Heart left ventricle (tissue), 16 donors: ENCODE results near the gene AXIN1. TPM values are rescaled to one million over a fixed set of nuclear protein-coding genes. Genes with fewer than 3 reads are reported as not detected.
A peak's percentile ranks its signal among the peaks of the same experiment; 100 is the strongest.

Source experiments
- ATAC-seq, 4 donors: fragments of 200-7000 bp; cut with Tn5 transposase; one replicate each; pipeline ENCODE4 v1.9.1; 2020 to 2022; ENCODE audit warnings: moderate library complexity in 4 of 4, mild to moderate bottlenecking in 3 of 4, moderate number of reproducible peaks in 1 of 4
- DNase-seq, 5 donors: peaks; one replicate each; pipeline ENCODE4 v3.0.0-alpha.2; 2020
- H3K27ac ChIP-seq, 12 donors: fragments of 200-600 bp; sonication (generic) in 4 of 12; one replicate each; pipeline versions ENCODE4 v1.5.0 to v1.8.0; 2016 to 2022; ENCODE audit warnings: mild to moderate bottlenecking in 2 of 12
- H3K27me3 ChIP-seq, 9 donors: fragments of 200-600 bp; sonication (generic) in 2 of 9; one replicate each; pipeline versions ENCODE4 v1.5.1 to v1.8.0; 2016 to 2022; ENCODE audit warnings: mild to moderate bottlenecking in 3 of 9
- H3K36me3 ChIP-seq, 9 donors: fragments of 200-600 bp; sonication (generic) in 2 of 9; one replicate each; pipeline versions ENCODE4 v1.5.0 to v1.8.0; 2018 to 2022; ENCODE audit warnings: mild to moderate bottlenecking in 2 of 9
- H3K4me1 ChIP-seq, 12 donors: fragments of 200-600 bp; sonication (generic) in 4 of 12; one replicate each; pipeline versions ENCODE4 v1.5.0 to v1.8.0; 2016 to 2022; ENCODE audit warnings: mild to moderate bottlenecking in 3 of 12
- H3K4me3 ChIP-seq, 12 donors: fragments of 200-600 bp; sonication (generic) in 4 of 12; one replicate each; pipeline versions ENCODE4 v1.5.0 to v1.8.0; 2017 to 2022; ENCODE audit warnings: mild to moderate bottlenecking in 9 of 12, moderate library complexity in 4 of 12
- H3K9me3 ChIP-seq, 12 donors: fragments of 200-600 bp; sonication (generic) in 4 of 12; one replicate each; pipeline versions ENCODE4 v1.5.0 to v1.8.0; 2016 to 2022; ENCODE audit warnings: mild to moderate bottlenecking in 1 of 12
- POLR2A ChIP-seq, 2 donors: fragments of 450-650 bp; IDR thresholded peaks; one replicate each; pipeline ENCODE4 v1.6.1; 2017; ENCODE audit warnings: antibody characterized with exemption in 2 of 2, mild to moderate bottlenecking in 2 of 2, moderate library complexity in 2 of 2
- WGBS, 4 donors: extraction: QIAGEN DNeasy Blood & Tissue Kit in 2 of 4; methylation state at CpG; one replicate each; pipeline versions ENCODE4 v1.1.5 to v1.1.7; 2013 to 2018; 5-methylcytosine and 5-hydroxymethylcytosine counted together
- intact Hi-C, 10 donors: fragments of 100-400 bp; cut with DNase I; formaldehyde crosslinking; loops; one replicate each; pipeline versions ENCODE4 v1.11.1 to v1.14.2; 2022
- polyA plus RNA-seq, 2 donors: library from polyadenylated mRNA; stranded (reverse); fragments of 200-250 nt; gene quantifications; one replicate each; pipeline ENCODE4 v1.2.3, GENCODE V29; 2013
- total RNA-seq, 9 donors: library from RNA; depleted of rRNA in 2 of 9; stranded (reverse); fragments of >200 nt in 2 of 9; fragmentation: NEBNext Ultra II Directional in 3 of 9; extraction: Animal tissue kit (Norgen Biotek cat#: 25700) in 3 of 9; gene quantifications; one replicate each; pipeline versions ENCODE4 v1.1.0 to v1.2.4, GENCODE V29; 2016 to 2023
- TF ChIP-seq, protein P1 (sequence below), 12 donors: fragments of 200-600 bp; sonication (generic) in 4 of 12; IDR thresholded peaks; one replicate each; pipeline versions ENCODE4 v1.5.0 to v1.8.0; 2018 to 2022; ENCODE audit warnings: antibody characterized with exemption in 12 of 12, mild to moderate bottlenecking in 5 of 12
- donor health status: ischemic (EF 13 %, LVEDD 7.1; RV severe dilation, severe dysfunction).
- donor health status: healthy with polysubstance abuse.
- donor health status: DM: no; HTN: yes; CAD: no.
- donor health status: DM: no; HTN: no; CAD: no.
- donor health status: ischemic (EF 25% LVEDD 6.9; RV normal size, moderate dysfunction).
- donor health status: ischemic (EF 25% LVEDD 5.7; RV mildly dilated, moderate dysfunction).
- donor health status: healthy.
- donor health status: DM: yes; HTN: yes; CAD: no.
- donor health status: ischemic (EF 35%, LVEDD 5.7; RV mildly dilated, moderate dysfunction).
- donor health status: nonischemic (EF 11% LVEDD 7.7; RV severe dilation, severe dysfunction).
- donor health status: DM: yes; HTN: yes; CAD: no.
- donor health status: PGD.
- donor health status: ischemic (EF 29% LVEDD 5.4; RV normal size, mild dysfunction).
- donor health status: nonischemic (EF 23%, LVEDD 6.1; RV moderate dilation, normal function).

Gene AXIN1
- total and polyA plus RNA-seq, 11 donors = 6.8 to 32.0 (median 11.6) TPM

DNA sequence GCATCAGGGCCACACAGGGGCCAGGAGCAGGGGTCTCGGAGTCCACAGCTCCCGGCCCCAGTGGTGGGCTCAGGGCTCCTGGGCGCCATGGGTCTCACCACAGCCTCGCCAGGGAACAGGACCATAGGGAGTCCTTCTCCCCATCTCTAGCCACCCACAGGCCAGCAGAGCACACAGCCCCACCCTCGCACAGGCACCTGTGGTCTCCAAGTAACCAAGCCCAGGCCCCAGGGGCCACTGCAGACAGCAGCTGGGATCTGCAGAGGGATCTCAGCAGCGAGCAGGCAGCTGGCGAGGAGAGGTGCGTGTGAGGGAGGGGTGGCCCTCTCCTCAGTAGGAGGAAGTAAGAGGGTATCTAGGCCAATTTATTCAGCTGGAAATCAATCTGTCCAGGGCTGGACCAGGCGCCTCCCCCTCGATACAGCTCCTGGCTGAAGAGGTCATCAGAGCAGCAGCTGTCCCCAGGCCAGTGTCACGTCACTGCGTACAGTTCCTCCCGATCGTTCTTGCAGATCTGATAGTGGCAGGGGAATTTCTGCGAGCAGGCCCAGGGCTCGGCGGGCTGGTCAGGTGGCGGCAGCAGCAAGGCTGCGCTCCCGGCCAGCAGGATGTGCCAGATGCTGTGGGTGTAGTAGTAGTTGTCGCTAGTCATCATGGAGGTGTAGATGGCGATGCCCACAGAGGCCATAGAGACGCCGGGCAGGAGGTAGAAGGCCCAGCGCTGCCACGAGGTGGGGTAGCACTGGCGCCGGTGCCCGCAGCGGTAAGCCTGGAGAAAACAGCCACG is 19.2 kb upstream of the AXIN1 start:
- intact Hi-C loops = no loop called here
- Histone ChIP-seq H3K36me3 (peaks cover 0 to 78% (median 52%) of the 10 kb centered on the region in 9 donors), H3K4me1 (peaks cover 3 to 22% (median 15%) of the 10 kb centered on the region in 12 donors), H3K27me3 (no peaks in the 10 kb centered on the region), H3K4me3 (no peak overlapping the region), H3K27ac (peak overlapping the region in 2 of 12 donors; percentile 68 to 77), H3K9me3 (no peaks in the 10 kb centered on the region)
- no peak for ATAC-seq
- DNase-seq = peak in 1 of 5 donors; percentile 63
- WGBS, 4 donors = 84 to 90% (median 88%) methylated on average over 22 to 31 of the region's 31 CpGs
- TF ChIP-seq, protein P1, sequence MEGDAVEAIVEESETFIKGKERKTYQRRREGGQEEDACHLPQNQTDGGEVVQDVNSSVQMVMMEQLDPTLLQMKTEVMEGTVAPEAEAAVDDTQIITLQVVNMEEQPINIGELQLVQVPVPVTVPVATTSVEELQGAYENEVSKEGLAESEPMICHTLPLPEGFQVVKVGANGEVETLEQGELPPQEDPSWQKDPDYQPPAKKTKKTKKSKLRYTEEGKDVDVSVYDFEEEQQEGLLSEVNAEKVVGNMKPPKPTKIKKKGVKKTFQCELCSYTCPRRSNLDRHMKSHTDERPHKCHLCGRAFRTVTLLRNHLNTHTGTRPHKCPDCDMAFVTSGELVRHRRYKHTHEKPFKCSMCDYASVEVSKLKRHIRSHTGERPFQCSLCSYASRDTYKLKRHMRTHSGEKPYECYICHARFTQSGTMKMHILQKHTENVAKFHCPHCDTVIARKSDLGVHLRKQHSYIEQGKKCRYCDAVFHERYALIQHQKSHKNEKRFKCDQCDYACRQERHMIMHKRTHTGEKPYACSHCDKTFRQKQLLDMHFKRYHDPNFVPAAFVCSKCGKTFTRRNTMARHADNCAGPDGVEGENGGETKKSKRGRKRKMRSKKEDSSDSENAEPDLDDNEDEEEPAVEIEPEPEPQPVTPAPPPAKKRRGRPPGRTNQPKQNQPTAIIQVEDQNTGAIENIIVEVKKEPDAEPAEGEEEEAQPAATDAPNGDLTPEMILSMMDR (IDR thresholded peaks at IDR 0.05) = no peak
- TF ChIP-seq POLR2A (IDR thresholded peaks at IDR 0.05) = no peak

DNA sequence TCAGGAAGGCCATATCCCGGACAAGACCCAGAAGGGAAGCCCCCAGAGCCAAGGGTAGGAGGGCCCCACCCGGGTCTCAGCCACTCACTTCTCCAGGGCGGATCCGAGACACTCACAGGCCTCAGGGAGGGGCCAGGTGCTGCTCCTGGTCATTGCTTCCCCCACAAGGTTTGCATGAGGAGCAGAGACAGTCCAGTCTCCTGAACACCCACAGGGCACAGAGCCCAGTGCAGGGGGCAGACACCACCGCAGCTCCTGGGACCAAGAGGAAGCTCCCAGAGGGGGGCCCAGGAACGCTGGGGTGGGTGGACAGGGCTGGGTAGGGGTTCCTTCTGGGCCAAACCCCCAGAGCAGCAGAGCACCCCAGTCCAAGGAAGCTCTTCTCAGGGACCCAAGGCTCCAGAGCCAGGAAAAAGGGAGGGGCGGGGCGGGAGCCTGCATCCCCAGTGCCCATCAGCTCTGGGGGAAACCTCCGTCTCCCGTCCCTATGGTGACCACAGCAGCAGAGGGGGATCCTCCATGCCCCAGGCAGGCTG is 18.5 kb upstream of the AXIN1 start:
- 44 to 66% (median 55%) methylated on average over 8 to 10 of the region's 10 CpGs for WGBS, 4 donors
- H3K27me3 ChIP-seq = no peaks in the 10 kb centered on the region

DNA sequence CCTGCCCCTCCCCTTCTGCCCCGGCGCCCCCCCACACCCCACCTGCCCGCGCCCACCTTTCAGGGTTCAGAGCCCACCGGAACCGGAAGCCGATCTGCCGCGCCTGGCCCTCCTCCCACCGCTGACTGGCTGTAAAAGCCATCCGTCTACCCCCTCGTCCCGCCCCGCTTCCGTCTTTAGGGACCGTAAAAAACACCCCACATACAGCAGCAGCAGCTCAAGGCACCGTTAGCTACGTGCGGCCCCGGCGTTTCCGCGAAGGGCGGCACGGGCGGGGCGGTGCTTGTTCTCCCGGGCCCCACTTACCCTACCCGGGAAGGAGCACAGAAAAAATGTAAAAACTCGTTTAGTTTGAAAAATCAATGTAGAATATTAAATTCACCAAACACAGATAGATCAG is 17.9 kb upstream of the AXIN1 start, which contains the start of gene MRPL28:
MRPL28 (minus strand) TSS at position 96 of the 400 bp plus-strand sequence. CDS start 320 bp downstream, outside the sequence.
- intact Hi-C loops = no loop called here
- WGBS, 4 donors = 0 to 2% (median 1%) methylated on average over 18 to 30 of the region's 30 CpGs
- TF ChIP-seq, protein P1 (IDR thresholded peaks at IDR 0.05) = no peak
- peak in 1 of 2 donors; percentile 55 for TF ChIP-seq POLR2A (IDR thresholded peaks at IDR 0.05)
- ATAC-seq = peak; percentile 90 to 98 (median 94)
- Histone ChIP-seq H3K9me3 (no peaks in the 10 kb centered on the region), H3K36me3 (peaks cover 0 to 72% (median 48%) of the 10 kb centered on the region in 9 donors), H3K27ac (peak within 1 kb of the TSS in 11 of 12 donors; percentile 31 to 86 (median 68)), H3K27me3 (no peaks in the 10 kb centered on the region), H3K4me3 (peak within 1 kb of the TSS in 11 of 12 donors; percentile 28 to 61 (median 52)), H3K4me1 (peaks cover 3 to 22% (median 15%) of the 10 kb centered on the region in 12 donors)
- peak; percentile 94 to 96 (median 95) for DNase-seq

More for the DNA sequence above, 18.5 kb upstream of the AXIN1 start:
- no peak for TF ChIP-seq POLR2A (IDR thresholded peaks at IDR 0.05)
- TF ChIP-seq, protein P1 (IDR thresholded peaks at IDR 0.05) = no peak
- DNase-seq (peak in 2 of 5 donors; percentile 28 to 59), ATAC-seq (peak in 3 of 4 donors; percentile 4 to 7 (median 7))
- Histone ChIP-seq H3K36me3 (peaks cover 0 to 76% (median 51%) of the 10 kb centered on the region in 9 donors), H3K4me1 (peaks cover 3 to 22% (median 15%) of the 10 kb centered on the region in 12 donors), H3K9me3 (no peaks in the 10 kb centered on the region), H3K4me3 (peak overlapping the region in 10 of 12 donors; percentile 45 to 61 (median 53)), H3K27ac (peak overlapping the region in 11 of 12 donors; percentile 31 to 86 (median 68))
- intact Hi-C loops = no loop called here
